NCI-H2171 treated with DMSO at 0.1 percent for 48 hours (cell line): ENCODE measurements around the gene CSN2.
"Not testable (repeated sequence)": the region's sequence is repeated elsewhere in the genome, so short reads cannot be mapped to it uniquely, and the experiment has no call there.

ENCODE experiments used
- DNase-seq: peaks from one replicate; lab custom pipeline; 2025; lab: John Stamatoyannopoulos, UW

The CSN2 gene

GRCh38 chr4:69965628-69966027 lies at the start of gene CSN2:
Gene CSN2, minus strand, starts transcription at chr4:69965728. Its CDS starts 4,733 bp downstream, at chr4:69960995.
- DNase-seq = no peak

- DNase-seq = no peak
Observed at GRCh38 chr4:70008771-70009170, 43.2 kb upstream of the CSN2 start.

GRCh38 chr4:70002507-70002906 lies 37.0 kb upstream of the CSN2 start:
- no peak for DNase-seq

GRCh38 chr4:70000711-70001110 lies 35.2 kb upstream of the CSN2 start:
- no peak for DNase-seq

- DNase-seq = no peak
Observed at GRCh38 chr4:69999420-69999819, 33.9 kb upstream of the CSN2 start.

GRCh38 chr4:69995526-69996016 lies 30.0 kb upstream of the CSN2 start, which contains the start of gene STATH:
Gene STATH, plus strand, starts transcription at chr4:69995966. Its CDS starts 2,472 bp downstream, at chr4:69998438.
- no peak for DNase-seq

GRCh38 chr4:69994782-69995181 lies 29.3 kb upstream of the CSN2 start:
- DNase-seq = no peak

- no peak for DNase-seq
Observed at GRCh38 chr4:69991016-69991415, 25.5 kb upstream of the CSN2 start.

GRCh38 chr4:69986663-69987062 lies 21.1 kb upstream of the CSN2 start:
- no peak for DNase-seq

- DNase-seq = peak; percentile 3
Observed at GRCh38 chr4:69984030-69984443, 18.5 kb upstream of the CSN2 start.

- no peak for DNase-seq
Observed at GRCh38 chr4:69977582-69977981, 12.1 kb upstream of the CSN2 start.

GRCh38 chr4:69974631-69975030 lies 9.1 kb upstream of the CSN2 start:
- DNase-seq = no peak

GRCh38 chr4:69970071-69970470 lies 4.5 kb upstream of the CSN2 start:
- no peak for DNase-seq

GRCh38 chr4:69957209-69957608 lies 8.3 kb downstream of the CSN2 start:
- no peak for DNase-seq

- DNase-seq = no peak
Observed at GRCh38 chr4:69951602-69952001, 13.9 kb downstream of the CSN2 start.

- no peak for DNase-seq
Observed at GRCh38 chr4:69936566-69936965, 29.0 kb downstream of the CSN2 start.

GRCh38 chr4:69934150-69934549 lies 31.4 kb downstream of the CSN2 start:
- no peak for DNase-seq

GRCh38 chr4:69930768-69931167 lies 34.8 kb downstream of the CSN2 start, which contains the start of gene CSN1S1:
Gene CSN1S1, plus strand, starts transcription at chr4:69931068. Its CDS starts 1,488 bp downstream, at chr4:69932556.
- no peak for DNase-seq

- not testable (repeated sequence) for DNase-seq
Observed at GRCh38 chr4:69923782-69924410, 41.6 kb downstream of the CSN2 start.

- no peak for DNase-seq
Observed at GRCh38 chr4:69920874-69921273, 44.7 kb downstream of the CSN2 start.

- DNase-seq = no peak
Observed at GRCh38 chr4:69910016-69910782, 55.3 kb downstream of the CSN2 start.

GRCh38 chr4:69909195-69909594 lies 56.3 kb downstream of the CSN2 start:
- no peak for DNase-seq

GRCh38 chr4:69907151-69907550 lies 58.4 kb downstream of the CSN2 start:
- DNase-seq = no peak
